ENCODE measurements around the gene UNC5CL.

UNC5CL gene

DNA sequence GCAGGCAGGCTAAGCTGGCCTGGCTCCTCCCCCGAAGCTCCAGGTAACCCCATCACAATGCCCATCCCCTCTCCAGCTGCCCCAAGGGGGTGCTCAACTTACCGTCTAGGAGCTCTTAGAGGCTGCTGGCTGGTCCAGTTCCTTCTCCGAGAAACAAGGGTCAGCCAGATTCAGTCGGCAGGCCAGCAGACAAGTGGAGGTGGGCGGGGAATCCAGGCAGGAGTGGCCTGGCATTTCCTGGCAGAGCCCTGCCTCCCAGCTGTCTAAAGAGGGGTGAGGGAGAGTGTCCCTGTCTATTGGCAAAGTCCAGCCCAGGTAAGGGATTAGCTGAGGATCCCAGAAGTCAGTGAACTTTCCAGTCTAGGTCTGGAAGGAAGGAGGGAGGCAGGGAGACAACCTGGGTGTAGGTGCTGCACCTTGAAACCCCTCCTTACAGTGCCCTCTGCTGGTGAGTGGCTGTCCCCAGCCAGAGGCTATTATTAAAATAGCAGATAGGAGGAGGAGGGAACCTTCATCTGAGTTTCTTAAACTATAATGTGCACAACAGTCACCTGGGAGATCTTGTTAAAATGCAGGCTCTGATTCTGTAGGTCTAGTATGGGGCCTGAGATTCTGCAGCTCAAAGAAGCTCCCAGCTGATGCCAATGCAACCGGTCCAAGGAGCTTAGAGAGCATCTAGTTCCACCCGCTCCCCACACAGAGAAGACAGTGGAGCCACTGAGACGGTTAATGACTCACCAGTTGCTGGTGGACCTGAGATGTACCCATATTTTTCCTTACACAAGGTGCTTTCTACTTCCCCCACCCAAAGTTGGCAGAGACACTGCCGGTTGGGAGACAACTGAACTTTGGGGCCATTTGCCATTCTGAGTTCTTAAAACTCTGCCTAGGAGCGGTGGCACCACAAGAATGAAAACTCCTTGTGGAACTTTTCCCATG, at the start of gene UNC5CL:
TSS of gene UNC5CL (minus strand) at position 162 of the 939 bp plus-strand sequence. CDS start 4,147 bp downstream, outside the sequence.
- peak; percentile 44 for DNase-seq (ENCODE audit: low spot score)

DNA sequence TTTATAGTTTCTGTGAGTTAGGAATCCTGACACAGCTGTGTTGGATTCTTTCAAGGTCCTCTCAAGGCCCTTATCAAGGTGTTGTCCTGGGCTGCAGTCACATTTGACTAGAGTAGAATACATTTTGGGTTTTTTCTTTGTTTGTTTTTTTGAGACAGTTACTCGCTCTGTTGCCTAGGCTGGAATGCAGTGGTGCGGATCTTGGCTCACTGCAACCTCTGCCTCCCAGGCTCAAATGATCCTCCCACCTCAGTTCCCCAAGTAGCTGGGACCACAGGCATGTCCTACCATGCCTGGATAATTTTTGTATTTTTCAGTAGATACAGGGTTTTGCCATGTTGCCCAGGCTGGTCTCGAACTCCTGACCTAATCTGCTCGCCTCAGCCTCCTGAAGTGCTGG, 49.4 kb upstream of the UNC5CL start:
- DNase-seq (ENCODE audit: low spot score), result no peak

- no peak for DNase-seq (ENCODE audit: low spot score)
Measured at GRCh38 chr6:41085182-41085581, 46.2 kb upstream of the UNC5CL start.

- no peak for DNase-seq (ENCODE audit: low spot score)
Measured at GRCh38 chr6:41083072-41083471, 44.1 kb upstream of the UNC5CL start.

DNA sequence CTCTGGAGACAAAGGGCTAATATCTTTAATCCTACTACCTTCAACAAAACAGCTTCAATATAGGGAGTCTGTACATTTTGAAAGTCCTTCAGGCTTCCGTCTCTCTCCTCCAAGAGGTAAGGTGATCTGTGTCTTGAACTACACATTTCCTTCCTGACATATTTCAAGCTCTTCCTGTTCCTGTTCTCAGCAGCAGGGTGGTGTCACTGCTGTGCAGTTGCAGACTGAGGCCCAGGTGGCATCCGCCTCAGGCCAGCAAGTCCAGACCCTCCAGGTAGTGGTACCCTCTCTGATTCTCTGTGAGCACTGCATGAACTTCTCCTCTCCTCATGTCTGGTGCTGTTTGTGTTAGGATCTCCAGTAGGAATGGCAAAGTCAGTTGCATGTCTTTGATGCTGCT, 41.6 kb upstream of the UNC5CL start:
- DNase-seq (ENCODE audit: low spot score), result no peak

DNA sequence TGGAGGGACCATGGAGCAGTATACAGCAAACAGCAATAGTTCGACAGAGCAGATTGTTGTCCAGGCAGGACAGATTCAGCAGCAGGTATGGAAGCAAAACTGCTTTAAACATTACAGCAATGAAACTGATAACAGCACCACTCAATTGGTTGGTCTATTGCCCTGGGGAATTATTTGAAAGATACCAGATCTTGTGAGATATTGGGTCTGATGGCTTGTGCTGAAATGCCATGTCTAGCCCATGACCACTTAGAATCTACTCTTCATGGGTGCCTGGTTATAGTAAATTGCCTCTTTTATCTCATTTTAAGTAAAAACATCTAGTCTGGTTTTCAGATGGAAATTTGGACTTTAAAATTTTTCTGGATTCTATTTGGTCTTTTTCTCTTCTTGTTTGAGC, 40.1 kb upstream of the UNC5CL start:
- DNase-seq (ENCODE audit: low spot score), result no peak

DNA sequence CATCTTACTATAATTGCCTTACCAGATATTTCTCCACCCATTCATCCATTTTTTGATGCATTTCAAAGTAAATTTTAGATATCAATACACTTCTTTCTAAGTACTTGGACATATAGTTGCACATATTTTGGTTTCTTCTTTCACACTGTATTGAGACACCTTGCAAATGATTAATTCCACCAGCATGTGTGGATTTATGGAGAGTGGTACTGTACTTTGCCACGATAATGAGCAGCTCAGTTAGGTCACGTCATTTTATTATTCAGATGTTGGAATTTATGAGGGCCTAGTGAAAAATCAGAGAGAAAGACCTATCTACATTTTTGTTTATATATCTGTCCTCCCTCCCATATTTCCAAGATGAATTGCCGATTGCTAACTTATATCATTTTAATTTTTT, 39.1 kb upstream of the UNC5CL start:
- DNase-seq (ENCODE audit: low spot score), result no peak

- no peak for DNase-seq (ENCODE audit: low spot score)
Measured at GRCh38 chr6:41077536-41077935, 38.5 kb upstream of the UNC5CL start.

- DNase-seq (ENCODE audit: low spot score), result no peak
Measured at GRCh38 chr6:41075651-41076626, 36.9 kb upstream of the UNC5CL start.

GRCh38 chr6:41074692-41075436, 35.8 kb upstream of the UNC5CL start:
- no peak for DNase-seq (ENCODE audit: low spot score)

DNA sequence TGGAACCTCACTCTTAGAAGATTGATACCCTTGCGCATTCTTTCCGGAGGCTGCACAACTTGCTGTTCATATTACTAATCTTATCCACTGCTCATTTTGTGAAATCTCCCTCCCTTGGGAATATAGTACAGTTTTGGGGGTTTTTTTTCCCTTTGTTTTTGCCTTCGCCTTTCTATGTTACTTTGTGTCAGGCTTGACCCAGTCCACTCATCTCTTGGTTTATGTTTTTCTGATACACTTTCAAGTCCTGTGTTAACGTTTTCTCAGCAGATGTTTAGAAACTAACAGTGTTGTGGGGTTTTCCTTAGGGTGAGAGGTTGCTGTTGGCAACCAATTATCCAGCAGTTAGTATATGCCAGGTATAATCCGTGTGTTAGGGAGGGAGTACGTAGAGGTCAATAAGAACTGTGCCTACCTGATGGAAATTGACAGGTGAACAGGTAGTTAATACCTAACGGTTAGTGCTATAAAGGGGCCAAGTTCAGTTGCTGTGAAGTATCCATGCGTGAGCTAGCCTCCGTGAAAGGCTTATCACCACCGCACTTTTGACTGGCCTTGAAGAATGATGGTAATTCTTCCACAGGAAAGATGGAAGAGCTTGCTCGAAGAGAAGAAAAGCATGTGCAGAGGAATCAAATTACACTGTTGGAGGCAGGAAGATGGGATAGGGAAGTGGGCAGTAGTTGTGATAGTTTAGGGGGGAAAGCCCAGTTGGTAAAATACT, 35.1 kb upstream of the UNC5CL start:
- no peak for DNase-seq (ENCODE audit: low spot score)

GRCh38 chr6:41073203-41073967, 34.4 kb upstream of the UNC5CL start:
- peak; percentile 75 for DNase-seq (ENCODE audit: low spot score)

DNA sequence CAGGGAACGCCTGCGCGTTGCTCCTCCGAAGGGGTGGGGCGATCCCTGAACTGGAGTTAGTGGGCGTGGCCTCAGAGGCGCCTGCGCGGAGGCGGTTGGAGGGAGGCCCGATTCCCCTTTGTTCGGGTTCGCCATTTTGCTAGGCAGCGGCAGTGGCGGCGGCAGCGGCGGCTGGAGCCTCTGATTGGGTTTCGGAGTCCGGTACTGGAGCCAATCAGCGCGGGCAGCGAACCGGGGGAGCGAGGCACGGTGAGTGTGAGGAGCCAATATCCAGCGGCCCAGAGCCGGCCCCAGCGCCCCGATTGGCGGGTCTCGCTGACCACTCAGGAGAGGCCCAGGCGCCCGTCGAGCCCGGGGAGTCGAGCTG, 33.8 kb upstream of the UNC5CL start, which contains the start of gene NFYA:
TSS of gene NFYA (plus strand) at position 139 of the 367 bp plus-strand sequence. CDS start 6,116 bp downstream, outside the sequence.
- DNase-seq (ENCODE audit: low spot score), result peak; percentile 97

DNA sequence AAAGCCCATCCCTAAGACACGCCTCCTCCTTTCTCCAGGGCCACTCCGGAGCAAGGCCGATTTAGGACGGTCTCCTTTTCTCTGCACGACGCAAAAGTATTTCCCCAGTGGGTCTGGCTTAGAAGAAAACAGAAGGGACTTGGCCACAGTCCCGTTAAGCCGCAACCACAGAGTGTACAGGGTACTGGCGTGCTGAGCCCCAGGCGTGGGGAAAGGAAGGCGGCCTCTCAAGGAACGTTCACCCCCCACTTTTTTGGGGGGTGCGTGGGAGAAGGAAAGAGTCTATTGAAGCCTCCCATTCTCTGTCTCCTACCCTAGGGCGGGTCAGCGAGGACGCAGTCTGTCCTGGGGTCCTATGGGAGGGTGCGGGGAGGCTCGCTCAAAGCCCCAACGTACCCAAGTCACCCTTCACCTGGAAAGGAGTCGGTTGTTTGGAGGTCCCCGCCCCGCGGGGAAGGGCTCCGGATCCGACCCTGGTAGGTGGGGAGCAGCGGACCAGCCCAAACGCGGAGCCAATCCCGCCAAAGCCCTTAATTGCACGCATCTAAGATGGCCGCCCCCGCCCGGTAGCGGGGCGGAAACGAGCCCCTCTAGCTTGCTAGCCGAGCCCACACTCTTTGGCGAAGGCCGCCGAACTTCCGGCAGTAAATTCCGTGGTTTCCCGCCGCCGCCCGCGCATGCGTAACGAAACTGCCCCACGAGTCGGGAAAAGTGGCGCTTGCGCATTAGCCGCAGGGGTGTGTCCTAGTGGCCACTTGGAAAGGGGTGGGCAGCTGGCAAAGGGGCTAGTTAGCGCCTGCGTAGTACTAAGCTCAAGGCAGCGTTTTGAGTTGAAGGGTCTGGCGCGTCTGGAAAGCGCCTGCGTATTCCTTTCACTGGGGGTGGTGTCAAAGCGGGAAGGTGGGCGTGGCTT, 33.2 kb upstream of the UNC5CL start, which contains the start of gene OARD1:
TSS of gene OARD1 (minus strand) at position 434 of the 913 bp plus-strand sequence. CDS start 722 bp downstream, outside the sequence.
- DNase-seq (ENCODE audit: low spot score), result peak; percentile 96

- no peak for DNase-seq (ENCODE audit: low spot score)
Measured at GRCh38 chr6:41071501-41071922, 32.5 kb upstream of the UNC5CL start.

GRCh38 chr6:41066867-41067304, 27.9 kb upstream of the UNC5CL start:
- peak; percentile 30 for DNase-seq (ENCODE audit: low spot score)

- DNase-seq (ENCODE audit: low spot score), result no peak
Measured at GRCh38 chr6:41065550-41066026, 26.6 kb upstream of the UNC5CL start.

- no peak for DNase-seq (ENCODE audit: low spot score)
Measured at GRCh38 chr6:41064841-41065240, 25.8 kb upstream of the UNC5CL start.

DNA sequence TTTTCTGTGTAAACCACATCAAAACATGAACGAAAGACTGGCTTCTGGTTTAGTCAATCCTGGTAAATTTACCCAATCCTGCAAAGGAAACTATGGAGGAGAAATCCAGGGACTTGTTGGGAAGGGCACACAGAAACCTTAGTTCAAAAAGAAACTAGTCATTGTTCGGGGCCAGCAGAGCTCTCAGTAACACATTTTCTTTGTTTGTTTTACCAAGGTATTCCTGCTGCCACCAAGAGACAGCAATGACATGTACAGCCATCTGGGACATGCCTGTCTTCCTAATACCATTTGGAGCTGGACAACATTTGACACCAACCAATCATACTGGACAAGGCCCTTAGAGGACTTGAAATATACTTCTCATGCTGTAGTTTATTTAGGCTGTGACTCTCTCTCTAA, 24.9 kb upstream of the UNC5CL start:
- DNase-seq (ENCODE audit: low spot score), result no peak
